PC-3 (cell line): ENCODE measurements around the gene CTNNAL1.

Experiments used
- CTCF ChIP-seq: fragments of 300-600 bp; sonication (generic); conservative IDR thresholded peaks from 2 replicates; pipeline ENCODE4 v1.5.1; 2017; ENCODE audit warnings: antibody characterized with exemption, low read depth, mild to moderate bottlenecking, low read length
- EZH2 ChIP-seq: fragments of 300-600 bp; sonication (generic); IDR thresholded peaks from one replicate; pipeline ENCODE4 v1.6.1; 2017; ENCODE audit warnings: antibody characterized with exemption, mild to moderate bottlenecking, low read length; ENCODE audit not compliant: unreplicated experiment

- TF ChIP-seq CTCF (no peak), EZH2 (no peak)
These were observed 2.6 kb downstream of the CTNNAL1 start for GRCh38 chr9:109010746-109011145.
